Measurements from ENCODE around the gene CENPM. TPM values are rescaled to one million over a fixed set of nuclear protein-coding genes. Genes with fewer than 3 reads are reported as not detected.
A peak's percentile ranks its signal among the peaks of the same experiment; 100 is the strongest.
"Not testable (repeated sequence)": the region's sequence is repeated elsewhere in the genome, so short reads cannot be mapped to it uniquely, and the experiment has no call there.

CENPM gene
- total RNA-seq, 1 donor from 2014 or later: 1.8 TPM

GRCh38 chr22:41966607-41967240 is 19.8 kb upstream of the CENPM start:
- DNase-seq (ENCODE audit: low read depth): peak; percentile 74

DNA sequence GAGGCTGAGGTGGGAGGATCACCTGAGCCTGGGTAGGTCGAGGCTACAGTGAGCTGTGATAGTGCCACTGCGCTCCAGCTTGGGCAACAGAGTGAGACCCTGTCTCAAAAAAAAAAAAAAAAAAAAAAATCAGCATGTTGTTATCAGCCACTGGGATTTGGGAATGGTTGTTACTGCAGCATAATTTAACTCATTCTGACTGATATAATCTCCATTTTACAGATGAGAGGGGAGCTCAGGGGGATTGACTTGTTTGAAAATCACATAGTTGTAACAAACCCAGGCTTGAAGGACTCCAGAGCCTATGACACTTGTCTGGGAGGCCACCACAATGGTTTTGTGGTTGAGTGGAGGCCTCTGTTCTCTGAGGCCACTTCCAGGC is 19.3 kb upstream of the CENPM start:
- DNase-seq (ENCODE audit: low read depth): no peak

DNA sequence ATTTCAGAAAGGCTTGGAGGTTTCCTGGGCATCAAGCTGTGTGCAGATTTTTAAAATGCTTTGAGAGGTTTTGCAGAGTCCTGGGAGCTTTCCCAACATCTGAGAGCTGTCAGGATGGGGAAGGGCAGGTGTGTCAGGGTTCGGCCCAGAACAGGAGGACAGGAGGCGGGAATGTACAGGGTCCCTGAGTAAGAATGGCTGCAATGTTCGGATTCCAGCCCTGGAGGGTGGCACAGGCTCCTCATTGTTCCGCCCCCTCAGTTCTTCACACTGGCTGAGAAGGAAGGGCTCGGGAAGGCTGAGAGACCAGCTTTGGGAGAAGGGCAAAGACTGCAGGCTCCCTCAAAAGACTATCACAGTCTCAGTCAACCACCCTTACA is 17.1 kb upstream of the CENPM start:
- DNase-seq (ENCODE audit: low read depth): no peak

GRCh38 chr22:41963453-41964111 is 16.6 kb upstream of the CENPM start:
- peak; percentile 22 for DNase-seq (ENCODE audit: low read depth)

DNA sequence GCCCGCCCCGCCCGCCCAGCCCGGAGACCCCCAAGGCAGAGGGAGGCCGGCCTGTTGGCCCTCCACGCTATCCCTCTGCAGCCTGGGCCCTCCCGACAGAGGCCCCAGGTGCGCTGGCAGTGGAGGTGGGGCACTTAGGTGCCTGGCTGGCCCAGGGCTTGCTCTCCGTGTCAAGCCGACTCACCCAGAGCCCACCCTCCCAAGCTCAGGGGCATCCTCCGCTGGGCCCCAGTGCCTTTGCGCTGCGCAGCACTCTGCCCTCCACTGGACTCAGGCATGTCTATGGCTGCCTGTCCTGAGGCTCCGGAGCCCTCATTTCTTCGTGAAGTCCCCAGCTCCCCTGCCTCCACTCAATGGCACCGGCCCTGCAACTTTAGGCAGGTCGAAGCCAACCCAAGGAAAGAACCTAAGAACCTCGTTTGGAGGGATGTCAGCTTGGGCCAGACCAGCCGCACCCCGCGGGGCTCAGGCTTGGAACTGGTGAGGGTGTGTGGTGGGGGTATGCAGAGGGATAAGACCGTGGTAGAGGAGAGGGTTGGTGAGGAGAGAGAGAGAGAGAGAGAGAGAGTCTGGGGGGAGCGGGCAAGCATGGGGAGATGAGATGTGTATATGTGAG is 11.1 kb upstream of the CENPM start:
- no peak for DNase-seq (ENCODE audit: low read depth)

- no peak for DNase-seq (ENCODE audit: low read depth)
Observed at GRCh38 chr22:41952713-41953112, 5.8 kb upstream of the CENPM start.

DNA sequence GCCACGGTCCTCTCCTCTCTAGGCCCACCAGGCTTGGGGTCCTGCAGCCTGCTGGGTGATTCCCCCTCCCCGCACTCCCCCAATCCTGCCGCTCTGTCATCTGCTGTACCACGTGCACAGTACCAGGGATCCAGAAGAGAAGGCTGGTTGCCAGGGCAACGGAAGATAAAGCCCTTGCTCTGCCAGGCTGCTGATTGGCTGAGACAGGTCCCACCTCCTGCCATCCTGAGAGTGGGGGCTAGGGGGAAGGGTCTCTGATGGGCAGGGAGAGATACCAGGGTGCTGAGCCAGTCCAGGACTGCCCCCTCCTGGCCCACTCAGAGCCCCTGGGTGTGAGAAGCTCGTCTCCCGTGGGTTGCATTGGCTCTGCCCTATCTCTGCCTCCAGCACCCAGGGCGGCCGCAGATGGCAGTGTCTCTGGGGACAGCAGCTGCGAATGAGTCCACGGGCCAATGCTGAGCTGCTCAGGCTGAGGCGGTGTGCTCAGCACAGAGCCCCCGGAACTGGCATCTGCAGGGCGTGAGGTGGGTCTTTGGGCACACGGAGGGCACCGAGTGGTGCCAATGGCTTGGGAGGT is 5.0 kb upstream of the CENPM start, which contains the start of gene SMIM45:
Gene SMIM45 (plus strand): TSS at position 253 of the 577 bp plus-strand sequence.
- DNase-seq (ENCODE audit: low read depth): no peak

GRCh38 chr22:41949297-41949965 is 2.5 kb upstream of the CENPM start:
- no peak for DNase-seq (ENCODE audit: low read depth)

DNA sequence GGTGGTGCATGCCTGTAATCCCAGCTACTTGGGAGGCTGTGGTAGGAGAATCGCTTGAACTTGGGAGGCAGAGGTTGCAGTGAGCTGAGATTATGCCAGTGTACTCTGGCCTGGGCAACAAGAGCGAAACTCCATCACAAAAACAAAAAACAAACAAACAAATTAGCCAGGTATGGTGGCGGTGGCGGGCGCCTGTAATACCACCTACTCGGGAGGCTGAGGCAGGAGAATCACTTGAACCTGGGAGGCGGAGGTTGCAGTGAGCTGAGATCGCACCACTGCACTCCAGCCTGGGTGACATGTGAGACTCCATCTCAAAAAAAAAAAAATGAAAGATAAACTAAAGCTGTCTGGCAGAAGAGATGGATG is 2.0 kb upstream of the CENPM start:
- DNase-seq (ENCODE audit: low read depth): not testable (repeated sequence)

GRCh38 chr22:41948142-41948541 is 1.2 kb upstream of the CENPM start:
- peak; percentile 39 for DNase-seq (ENCODE audit: low read depth)

DNA sequence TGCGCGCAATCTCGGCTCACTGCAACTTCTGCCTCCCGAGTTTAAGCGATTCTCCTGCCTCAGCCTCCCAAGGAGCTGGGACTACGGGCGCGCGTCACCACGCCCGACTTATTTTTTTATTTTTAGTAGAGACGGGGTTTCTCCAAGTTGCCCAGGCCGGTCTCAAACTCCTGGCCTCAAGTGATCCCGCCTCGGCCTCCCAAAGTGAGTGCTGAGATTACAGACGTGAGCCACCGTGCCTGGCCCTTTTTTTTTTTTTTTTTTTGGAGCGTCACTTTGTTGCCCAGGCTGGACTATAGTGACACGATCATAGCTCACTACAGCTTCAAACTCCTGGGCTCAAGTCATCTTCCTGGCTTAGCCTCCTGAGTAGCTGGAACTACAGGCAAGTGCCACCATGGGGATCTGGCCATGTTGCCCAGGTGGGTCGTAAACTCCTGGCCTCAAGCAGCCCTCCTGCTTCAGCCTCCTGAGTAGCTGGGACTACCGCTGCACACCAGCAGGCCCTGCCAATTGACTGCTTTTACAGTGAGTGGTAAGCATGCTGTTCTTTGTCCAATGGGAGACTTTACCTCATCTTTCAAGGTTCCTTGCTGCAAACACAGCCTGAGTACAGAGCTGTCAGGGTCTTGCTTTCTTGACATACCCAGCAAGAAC is 600 bp upstream of the CENPM start:
- DNase-seq (ENCODE audit: low read depth): no peak

GRCh38 chr22:41943661-41944209 is 3.2 kb downstream of the CENPM start:
- no peak for DNase-seq (ENCODE audit: low read depth)

GRCh38 chr22:41940832-41941765 is 5.9 kb downstream of the CENPM start:
- peak; percentile 71 for DNase-seq (ENCODE audit: low read depth)

DNA sequence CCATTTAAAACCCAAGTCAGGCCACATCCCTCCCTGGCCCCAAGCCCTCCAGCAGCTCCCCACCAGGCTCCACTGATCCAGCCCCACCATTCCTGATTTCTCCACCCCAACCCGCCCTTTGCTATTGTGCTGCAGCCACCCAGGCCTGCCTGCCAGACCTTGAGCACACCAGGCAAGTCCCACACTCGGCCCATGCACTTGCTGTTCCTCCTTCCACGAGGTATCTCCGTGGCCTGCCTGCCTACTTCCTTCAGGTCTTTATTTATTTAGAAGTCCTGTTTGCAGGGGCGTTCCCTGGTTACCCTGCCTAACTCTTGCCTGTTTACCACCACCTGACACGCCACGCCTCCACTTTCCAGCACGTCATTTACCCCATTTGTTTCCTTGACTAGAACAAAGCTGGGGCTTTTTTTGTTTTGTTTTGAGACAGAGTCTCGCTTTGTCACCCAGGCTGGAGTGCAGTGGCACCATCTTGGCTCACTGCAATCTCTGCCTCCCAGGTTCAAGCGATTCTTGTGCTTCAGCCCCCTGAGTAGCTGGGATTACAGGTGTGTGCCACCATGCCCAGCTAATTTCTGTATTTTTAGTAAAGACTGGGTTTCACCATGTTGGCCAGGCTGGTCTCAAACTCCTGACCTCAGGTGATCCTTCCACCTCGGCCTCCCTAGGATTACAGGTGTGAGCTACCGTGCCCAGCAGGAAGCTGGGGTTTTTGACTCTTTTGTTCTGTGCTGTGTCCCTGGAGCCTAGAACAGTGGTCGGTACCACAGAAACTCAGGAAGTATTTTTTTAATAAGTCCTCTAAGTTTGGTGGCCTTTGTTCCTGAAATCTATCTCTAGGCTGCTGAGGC is 6.7 kb downstream of the CENPM start:
- DNase-seq (ENCODE audit: low read depth): no peak

DNA sequence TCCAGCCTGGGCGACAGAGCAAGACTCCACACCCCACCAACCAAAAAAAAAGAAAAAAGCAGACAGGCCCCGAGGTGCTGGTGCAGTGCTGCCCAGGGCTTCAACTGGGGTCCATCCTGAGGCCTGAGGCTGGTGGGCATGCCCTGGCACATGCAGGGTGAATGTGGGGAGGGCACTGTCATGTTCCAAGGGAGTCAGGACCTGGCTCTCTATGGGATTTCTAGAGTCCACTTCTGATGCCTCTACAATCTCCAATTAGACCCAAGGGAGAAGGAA is 10.1 kb downstream of the CENPM start:
- DNase-seq (ENCODE audit: low read depth): no peak

DNA sequence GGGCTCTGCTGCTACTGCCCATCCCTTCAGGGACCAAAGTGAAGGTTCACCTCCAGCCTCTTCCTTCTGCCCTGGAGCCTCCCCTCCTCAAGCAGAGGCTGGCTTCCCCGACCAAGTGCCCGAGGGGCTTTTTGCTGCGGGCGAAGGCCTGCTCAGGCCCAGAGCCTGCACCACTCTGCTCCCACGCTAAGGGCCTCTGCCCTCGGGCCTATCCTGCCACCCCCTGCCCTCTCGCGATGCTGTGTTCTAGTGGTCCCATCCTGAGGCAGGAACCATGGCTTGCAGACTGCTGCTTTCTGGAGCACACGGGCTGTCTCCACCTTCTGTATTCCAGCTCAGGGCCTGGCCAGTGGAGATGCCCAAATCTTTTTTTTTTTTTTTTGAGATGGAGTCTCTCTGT is 11.4 kb downstream of the CENPM start:
- no peak for DNase-seq (ENCODE audit: low read depth)

GRCh38 chr22:41935015-41935351 is 12.0 kb downstream of the CENPM start:
- no peak for DNase-seq (ENCODE audit: low read depth)

GRCh38 chr22:41934284-41935014 is 12.5 kb downstream of the CENPM start:
- no peak for DNase-seq (ENCODE audit: low read depth)

Measured in renal cortical epithelial cell (primary cell).